C4-2B (cell line): ENCODE measurements around the gene UHRF1.

Experiments
- CTCF ChIP-seq: fragments of 450-650 bp; conservative IDR thresholded peaks from 2 replicates; pipeline ENCODE4 v1.5.1; 2017; ENCODE audit warnings: mild to moderate bottlenecking
- ZFX ChIP-seq: fragments of 450-650 bp; IDR thresholded peaks from 2 replicates; pipeline ENCODE4 v1.6.1; 2017

- no peak for TF ChIP-seq CTCF
- no peak for TF ChIP-seq ZFX
Observed at GRCh38 chr19:4970558-4971423, 61.5 kb downstream of the UHRF1 start.
